ENCODE data around the gene IGSF9B.

Gene IGSF9B

DNA sequence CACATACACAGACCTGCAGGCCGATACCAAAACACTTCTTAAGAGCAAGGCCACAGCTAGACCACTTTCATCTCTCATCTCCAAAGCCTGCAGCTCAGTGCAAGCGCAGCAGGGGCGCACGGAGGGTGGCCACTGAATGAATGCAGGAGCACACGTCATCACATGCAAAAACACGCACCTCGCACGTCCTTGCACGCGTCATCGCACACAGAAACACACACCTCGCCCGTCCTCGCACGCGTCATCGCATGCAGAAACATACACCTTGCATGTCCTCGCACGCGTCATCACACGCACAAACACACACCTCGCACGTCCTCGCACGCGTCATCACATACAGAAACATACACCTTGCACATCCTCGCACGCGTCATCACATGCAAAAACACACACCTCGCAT is 17.2 kb downstream of the IGSF9B start:
- TF ChIP-seq, protein P1, sequence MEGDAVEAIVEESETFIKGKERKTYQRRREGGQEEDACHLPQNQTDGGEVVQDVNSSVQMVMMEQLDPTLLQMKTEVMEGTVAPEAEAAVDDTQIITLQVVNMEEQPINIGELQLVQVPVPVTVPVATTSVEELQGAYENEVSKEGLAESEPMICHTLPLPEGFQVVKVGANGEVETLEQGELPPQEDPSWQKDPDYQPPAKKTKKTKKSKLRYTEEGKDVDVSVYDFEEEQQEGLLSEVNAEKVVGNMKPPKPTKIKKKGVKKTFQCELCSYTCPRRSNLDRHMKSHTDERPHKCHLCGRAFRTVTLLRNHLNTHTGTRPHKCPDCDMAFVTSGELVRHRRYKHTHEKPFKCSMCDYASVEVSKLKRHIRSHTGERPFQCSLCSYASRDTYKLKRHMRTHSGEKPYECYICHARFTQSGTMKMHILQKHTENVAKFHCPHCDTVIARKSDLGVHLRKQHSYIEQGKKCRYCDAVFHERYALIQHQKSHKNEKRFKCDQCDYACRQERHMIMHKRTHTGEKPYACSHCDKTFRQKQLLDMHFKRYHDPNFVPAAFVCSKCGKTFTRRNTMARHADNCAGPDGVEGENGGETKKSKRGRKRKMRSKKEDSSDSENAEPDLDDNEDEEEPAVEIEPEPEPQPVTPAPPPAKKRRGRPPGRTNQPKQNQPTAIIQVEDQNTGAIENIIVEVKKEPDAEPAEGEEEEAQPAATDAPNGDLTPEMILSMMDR (IDR thresholded peaks at IDR 0.05; ENCODE audit: insufficient read depth, low read length, poor library complexity, severe bottlenecking), result no peak

GRCh38 chr11:133938166-133938565 is 18.6 kb downstream of the IGSF9B start:
- DNase-seq (ENCODE audit: extremely low read depth, insufficient read length), result no peak
- Histone ChIP-seq H3K36me3 (ENCODE audit: control insufficient read depth, insufficient read depth, low read length) (no peaks in the 10 kb centered on the region), H3K27me3 (replicated peaks; ENCODE audit: control insufficient read depth, insufficient read depth, low read length) (no peaks in the 10 kb centered on the region; the same call in none of the 2 replicates), H3K4me3 (replicated peaks; ENCODE audit: low read depth, low read length) (no peak overlapping the region)
- TF ChIP-seq, protein P1 (IDR thresholded peaks at IDR 0.05; ENCODE audit: insufficient read depth, low read length, poor library complexity, severe bottlenecking), result no peak

More for the DNA sequence above, 17.2 kb downstream of the IGSF9B start:
- DNase-seq (ENCODE audit: extremely low read depth, insufficient read length), result no peak
- H3K27me3 ChIP-seq (replicated peaks; ENCODE audit: control insufficient read depth, insufficient read depth, low read length), result no peaks in the 10 kb centered on the region; the same call in none of the 2 replicates
- H3K36me3 ChIP-seq (ENCODE audit: control insufficient read depth, insufficient read depth, low read length), result no peaks in the 10 kb centered on the region
- no peak overlapping the region for H3K4me3 ChIP-seq (replicated peaks; ENCODE audit: low read depth, low read length)

DNA sequence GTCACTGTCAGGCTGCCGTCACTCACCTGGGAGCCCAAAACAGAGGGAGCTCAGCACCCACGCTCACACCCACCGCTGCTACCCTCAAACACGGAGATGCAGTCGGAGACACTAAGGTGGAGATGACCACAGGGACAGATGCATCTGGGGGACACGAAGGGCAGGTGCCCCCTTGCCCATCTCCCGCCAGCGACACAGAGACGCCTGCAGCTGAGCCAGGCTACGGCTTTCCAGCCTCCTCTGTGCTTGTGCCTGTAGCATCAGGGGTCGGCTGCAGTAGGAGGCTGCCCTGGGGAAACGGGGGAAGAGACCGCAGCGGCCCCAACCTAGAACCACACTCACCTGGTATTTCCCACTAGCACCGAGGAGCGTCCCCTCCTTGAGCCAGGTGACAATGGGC is 19.3 kb downstream of the IGSF9B start:
- TF ChIP-seq, protein P1 (IDR thresholded peaks at IDR 0.05; ENCODE audit: insufficient read depth, low read length, poor library complexity, severe bottlenecking), result no peak
- no peak overlapping the region for H3K4me3 ChIP-seq (replicated peaks; ENCODE audit: low read depth, low read length)
- no peaks in the 10 kb centered on the region for H3K36me3 ChIP-seq (ENCODE audit: control insufficient read depth, insufficient read depth, low read length)
- no peaks in the 10 kb centered on the region; the same call in none of the 2 replicates for H3K27me3 ChIP-seq (replicated peaks; ENCODE audit: control insufficient read depth, insufficient read depth, low read length)
- DNase-seq (ENCODE audit: extremely low read depth, insufficient read length), result no peak

- no peak for DNase-seq (ENCODE audit: extremely low read depth, insufficient read length)
- no peaks in the 10 kb centered on the region for H3K36me3 ChIP-seq (ENCODE audit: control insufficient read depth, insufficient read depth, low read length)
- no peak overlapping the region for H3K4me3 ChIP-seq (replicated peaks; ENCODE audit: low read depth, low read length)
- TF ChIP-seq, protein P1 (IDR thresholded peaks at IDR 0.05; ENCODE audit: insufficient read depth, low read length, poor library complexity, severe bottlenecking), result no peak
- H3K27me3 ChIP-seq (replicated peaks; ENCODE audit: control insufficient read depth, insufficient read depth, low read length), result no peaks in the 10 kb centered on the region; the same call in 1 of the 2 replicates
Measured at GRCh38 chr11:133937015-133937414, 19.8 kb downstream of the IGSF9B start.

GRCh38 chr11:133936592-133936991 is 20.2 kb downstream of the IGSF9B start:
- TF ChIP-seq, protein P1 (IDR thresholded peaks at IDR 0.05; ENCODE audit: insufficient read depth, low read length, poor library complexity, severe bottlenecking), result no peak
- H3K4me3 ChIP-seq (replicated peaks; ENCODE audit: low read depth, low read length), result no peak overlapping the region
- H3K36me3 ChIP-seq (ENCODE audit: control insufficient read depth, insufficient read depth, low read length), result no peaks in the 10 kb centered on the region
- H3K27me3 ChIP-seq (replicated peaks; ENCODE audit: control insufficient read depth, insufficient read depth, low read length), result no peaks in the 10 kb centered on the region; the same call in 1 of the 2 replicates
- no peak for DNase-seq (ENCODE audit: extremely low read depth, insufficient read length)

GRCh38 chr11:133936136-133936535 is 20.6 kb downstream of the IGSF9B start:
- H3K36me3 ChIP-seq (ENCODE audit: control insufficient read depth, insufficient read depth, low read length), result no peaks in the 10 kb centered on the region
- H3K4me3 ChIP-seq (replicated peaks; ENCODE audit: low read depth, low read length), result no peak overlapping the region
- no peaks in the 10 kb centered on the region; the same call in 1 of the 2 replicates for H3K27me3 ChIP-seq (replicated peaks; ENCODE audit: control insufficient read depth, insufficient read depth, low read length)
- TF ChIP-seq, protein P1 (IDR thresholded peaks at IDR 0.05; ENCODE audit: insufficient read depth, low read length, poor library complexity, severe bottlenecking), result no peak
- DNase-seq (ENCODE audit: extremely low read depth, insufficient read length), result no peak
